GM20000 (cell line): ENCODE data around the gene LRRC7.
"Not testable (repeated sequence)": the region's sequence is repeated elsewhere in the genome, so short reads cannot be mapped to it uniquely, and the experiment has no call there.

Experiments
- DNase-seq: peaks from one replicate; pipeline ENCODE4 v3.0.0; 2012; ENCODE audit warnings: low spot score
- CTCF ChIP-seq: IDR thresholded peaks from 2 replicates; pipeline ENCODE4 v1.5.1; 2012; ENCODE audit warnings: mild to moderate bottlenecking, control low read depth; ENCODE audit errors: extremely low read depth, missing control alignments

The LRRC7 gene

GRCh38 chr1:69919129-69919921, 351.6 kb downstream of the LRRC7 start:
- TF ChIP-seq CTCF: no peak
- no peak for DNase-seq

DNA sequence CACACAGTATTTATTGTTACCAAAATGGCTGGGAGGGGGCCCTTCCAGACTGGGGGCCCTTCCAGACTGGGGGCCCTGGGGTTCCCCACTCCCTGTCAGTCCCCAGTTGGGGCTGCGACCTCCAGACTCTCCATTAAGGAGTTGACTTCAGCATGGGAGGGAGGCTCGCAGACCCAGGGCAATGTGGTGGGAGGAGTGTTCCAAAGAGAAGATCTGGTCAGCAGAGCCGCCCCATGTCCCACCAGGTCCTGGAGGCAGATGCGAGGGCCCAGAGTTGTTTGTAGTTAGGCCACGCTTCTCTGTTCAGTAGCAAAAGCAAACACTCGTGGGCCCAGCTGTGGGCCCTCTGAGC, 352.2 kb downstream of the LRRC7 start:
- no peak for DNase-seq
- no peak for TF ChIP-seq CTCF

GRCh38 chr1:69920426-69920825, 352.7 kb downstream of the LRRC7 start:
- no peak for DNase-seq
- no peak for TF ChIP-seq CTCF

DNA sequence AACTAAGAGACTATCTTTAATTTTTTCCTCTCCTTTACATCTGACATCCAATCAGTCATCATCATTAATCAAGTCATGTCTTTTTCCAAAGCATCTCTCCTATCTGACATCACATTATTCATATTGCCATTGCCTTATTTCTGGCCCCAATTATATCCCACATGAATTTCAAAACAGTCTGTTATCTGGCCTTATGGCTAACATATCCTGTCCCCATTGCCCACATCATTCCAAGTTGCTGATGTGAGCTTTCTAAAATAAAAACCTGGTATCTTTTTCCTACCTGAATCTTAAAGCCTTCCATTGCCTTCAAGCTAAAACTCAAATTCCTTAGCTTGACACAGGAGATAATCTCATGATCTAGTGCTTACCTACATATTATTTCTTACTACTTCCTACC, 353.8 kb downstream of the LRRC7 start:
- TF ChIP-seq CTCF: no peak

GRCh38 chr1:69928234-69928633, 360.5 kb downstream of the LRRC7 start:
- not testable (repeated sequence) for DNase-seq

More for the DNA sequence above, 353.8 kb downstream of the LRRC7 start:
- DNase-seq: no peak

- no peak for DNase-seq
- TF ChIP-seq CTCF: no peak
Observed at GRCh38 chr1:69929308-69930057, 361.8 kb downstream of the LRRC7 start.

DNA sequence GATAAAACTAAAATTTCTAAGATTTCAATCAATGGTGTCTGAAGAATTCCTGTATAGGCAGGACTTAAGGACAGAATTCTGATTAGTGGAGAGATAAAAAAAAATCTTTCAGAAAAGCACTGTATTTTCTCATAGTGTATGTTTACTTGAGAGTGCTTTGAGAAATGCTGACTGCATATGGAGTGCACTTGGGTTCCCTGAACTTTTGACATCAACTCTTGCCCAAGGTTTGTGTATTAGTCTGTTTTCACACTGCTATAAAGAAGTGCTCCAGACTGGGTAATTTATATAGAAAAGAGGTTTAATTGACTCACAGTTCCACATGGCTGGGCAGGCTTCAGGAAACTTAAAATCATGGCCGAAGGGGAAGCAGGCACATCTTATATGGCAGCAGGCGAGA, 362.7 kb downstream of the LRRC7 start:
- no peak for DNase-seq
- no peak for TF ChIP-seq CTCF
